HG02571 (cell line): ENCODE measurements around the gene SYNJ2.
"Not testable (repeated sequence)": the region's sequence is repeated elsewhere in the genome, so short reads cannot be mapped to it uniquely, and the experiment has no call there.

Source experiments
- ATAC-seq: cut with Tn5 transposase; IDR thresholded peaks from one replicate; pipeline ENCODE4 v1.9.1; 2021; ENCODE audit warnings: mild to moderate bottlenecking, moderate library complexity; ENCODE audit not compliant: unreplicated experiment

The SYNJ2 gene

DNA sequence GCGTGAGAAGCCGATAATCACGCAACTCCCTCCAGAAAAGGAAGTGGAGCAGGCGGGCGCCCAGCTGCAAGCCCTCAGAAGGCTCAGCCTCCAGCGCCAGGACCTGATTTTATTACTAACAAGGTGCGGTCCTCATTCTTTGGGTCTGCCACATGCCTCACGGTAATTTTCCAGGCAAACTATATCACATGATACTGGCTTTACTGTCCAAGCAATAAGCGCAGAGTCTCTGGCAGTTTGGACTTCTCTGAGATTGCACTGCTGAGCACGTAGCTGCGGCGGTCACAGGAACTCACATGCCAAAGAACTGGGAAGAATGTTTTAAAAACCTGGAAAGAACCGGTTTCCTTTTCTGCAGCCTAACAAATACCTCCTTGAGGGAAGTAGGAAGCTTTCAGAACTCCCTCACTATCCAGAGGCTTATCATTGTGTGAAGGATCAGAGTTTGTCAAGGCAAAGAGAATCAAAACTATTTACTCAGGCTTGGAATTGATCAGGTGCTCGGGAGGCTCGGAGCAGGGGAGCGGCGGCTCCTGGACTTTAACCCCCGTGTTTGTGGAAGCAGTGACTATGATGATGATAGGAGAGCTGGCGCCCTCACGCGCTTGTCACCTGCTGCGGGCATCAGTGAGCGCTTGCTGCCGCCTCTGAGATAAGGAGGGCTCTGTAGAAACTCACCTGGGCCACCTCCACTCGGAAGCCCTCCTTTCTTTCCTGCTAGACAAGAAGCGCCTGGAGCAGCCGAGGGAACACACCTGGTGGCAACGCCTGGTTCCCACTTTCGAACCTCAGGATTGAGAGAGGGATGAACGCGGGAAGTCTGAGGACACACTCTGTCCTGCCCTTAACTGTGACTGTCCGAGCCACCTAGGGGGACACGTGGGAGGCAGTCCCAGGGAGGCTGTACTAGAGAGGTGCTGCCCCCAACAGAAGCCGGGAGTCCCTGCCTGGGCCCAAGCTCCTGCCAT lies 27.2 kb upstream of the SYNJ2 start:
- no peak for ATAC-seq

DNA sequence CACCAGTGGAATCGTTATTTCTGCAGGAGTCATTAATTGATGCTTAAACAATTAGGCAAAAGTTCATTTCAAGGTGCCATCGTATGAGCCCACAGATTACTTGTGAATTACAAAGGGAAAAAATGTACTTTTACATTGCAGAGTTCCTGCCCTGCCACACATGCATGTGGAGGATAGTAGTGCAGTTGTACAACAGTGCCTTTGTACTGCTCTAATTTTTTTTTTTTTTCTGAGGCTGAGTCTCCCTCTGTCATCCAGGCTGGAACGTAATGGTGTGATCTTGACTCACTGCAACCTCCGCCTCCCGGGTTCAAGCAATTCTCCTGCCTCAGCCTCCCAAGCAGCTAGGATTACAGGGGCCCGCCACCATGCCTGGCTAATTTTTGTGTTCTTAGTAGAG lies 26.0 kb upstream of the SYNJ2 start:
- ATAC-seq = no peak

DNA sequence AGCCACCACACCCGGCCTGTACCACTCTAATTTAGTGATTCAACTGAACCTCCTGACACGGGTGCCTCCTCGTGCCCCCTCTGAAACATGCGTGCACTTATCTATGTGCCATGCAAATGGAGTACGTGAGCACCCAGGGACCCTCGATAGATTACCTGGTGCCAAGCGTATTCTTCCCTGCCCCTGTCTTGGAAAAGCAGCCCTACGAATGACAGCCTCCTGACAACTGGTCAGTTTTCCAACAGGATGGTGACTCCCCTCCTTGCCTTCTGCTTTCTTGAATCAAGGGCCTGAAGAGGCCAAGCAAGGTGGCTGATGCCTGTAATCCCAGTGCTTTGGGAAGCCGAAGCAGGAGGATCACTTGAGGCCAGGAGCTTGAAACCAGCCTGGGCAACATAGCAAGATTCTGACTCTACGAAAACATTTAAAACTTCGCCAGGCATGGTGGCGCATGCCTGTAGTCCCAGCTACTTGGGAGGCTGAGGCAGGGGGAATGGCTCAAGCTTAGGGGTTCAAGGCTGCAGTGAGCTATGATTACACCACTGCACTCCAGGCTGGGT lies 25.4 kb upstream of the SYNJ2 start:
- ATAC-seq = no peak

DNA sequence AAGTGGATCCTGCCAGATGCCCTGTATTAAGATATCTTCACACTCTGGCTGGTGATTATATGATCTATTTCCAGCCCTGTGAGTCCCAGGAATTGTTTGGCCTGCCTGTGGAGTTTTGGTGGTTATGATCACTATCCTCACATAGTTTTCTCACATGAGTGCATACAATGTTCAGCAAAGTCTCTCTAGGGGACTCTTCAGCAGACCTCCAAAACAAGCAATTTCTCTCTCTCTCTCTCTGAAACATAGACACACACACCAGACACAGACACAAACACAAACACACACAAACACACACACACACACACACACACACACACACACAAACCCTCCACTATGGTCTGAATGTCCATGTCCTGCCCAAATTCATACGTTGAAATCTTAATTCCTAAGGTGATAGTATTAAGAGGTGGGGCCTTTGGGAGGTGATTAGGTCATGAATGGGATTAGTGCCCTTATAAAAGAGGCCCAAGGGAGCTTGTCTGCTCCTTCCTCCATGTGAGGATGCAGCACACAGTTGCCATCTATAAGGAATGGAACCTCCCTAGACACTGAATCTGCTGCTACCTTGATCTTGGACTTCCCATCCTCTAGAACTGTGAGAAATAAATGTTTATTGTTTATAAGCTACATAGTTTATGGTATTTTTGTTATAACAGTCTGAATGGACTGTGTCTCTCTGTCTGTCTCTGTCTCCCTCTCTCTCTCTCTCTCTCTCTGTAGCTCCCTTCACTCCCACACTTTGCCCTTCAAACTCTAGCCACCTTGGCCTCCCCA lies 22.0 kb upstream of the SYNJ2 start:
- no peak for ATAC-seq

DNA sequence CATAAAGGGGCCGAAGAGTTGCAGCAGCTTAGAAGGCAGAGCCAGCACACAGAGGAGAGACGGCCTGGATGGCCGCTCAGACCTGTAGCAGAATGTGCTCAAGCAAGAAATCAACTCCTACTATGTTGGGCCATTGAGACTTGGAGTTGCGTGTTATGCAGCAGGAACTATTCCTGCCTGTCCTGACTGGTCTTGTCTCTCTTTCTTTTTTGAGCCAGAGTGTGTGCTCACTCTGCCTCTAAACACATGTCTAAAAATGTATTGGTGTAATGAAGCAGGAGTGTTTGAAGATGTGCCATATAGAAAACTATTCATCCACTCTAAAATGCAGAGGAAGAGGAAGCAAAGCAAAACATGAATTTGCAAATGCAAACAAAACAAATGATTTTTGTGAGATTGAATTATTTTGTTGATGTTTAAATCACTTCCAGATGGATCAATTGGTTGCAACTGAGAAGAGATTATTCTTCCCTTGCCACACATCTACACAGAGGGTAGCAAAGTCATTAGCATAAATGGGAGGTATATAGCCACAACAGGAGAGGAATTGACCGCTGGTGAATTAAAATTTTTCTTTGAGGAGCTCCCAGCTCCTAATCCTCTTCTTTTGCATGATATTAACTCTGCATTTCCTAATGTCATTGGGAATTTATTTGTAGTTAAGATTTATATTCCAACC lies 20.4 kb upstream of the SYNJ2 start:
- ATAC-seq = no peak

DNA sequence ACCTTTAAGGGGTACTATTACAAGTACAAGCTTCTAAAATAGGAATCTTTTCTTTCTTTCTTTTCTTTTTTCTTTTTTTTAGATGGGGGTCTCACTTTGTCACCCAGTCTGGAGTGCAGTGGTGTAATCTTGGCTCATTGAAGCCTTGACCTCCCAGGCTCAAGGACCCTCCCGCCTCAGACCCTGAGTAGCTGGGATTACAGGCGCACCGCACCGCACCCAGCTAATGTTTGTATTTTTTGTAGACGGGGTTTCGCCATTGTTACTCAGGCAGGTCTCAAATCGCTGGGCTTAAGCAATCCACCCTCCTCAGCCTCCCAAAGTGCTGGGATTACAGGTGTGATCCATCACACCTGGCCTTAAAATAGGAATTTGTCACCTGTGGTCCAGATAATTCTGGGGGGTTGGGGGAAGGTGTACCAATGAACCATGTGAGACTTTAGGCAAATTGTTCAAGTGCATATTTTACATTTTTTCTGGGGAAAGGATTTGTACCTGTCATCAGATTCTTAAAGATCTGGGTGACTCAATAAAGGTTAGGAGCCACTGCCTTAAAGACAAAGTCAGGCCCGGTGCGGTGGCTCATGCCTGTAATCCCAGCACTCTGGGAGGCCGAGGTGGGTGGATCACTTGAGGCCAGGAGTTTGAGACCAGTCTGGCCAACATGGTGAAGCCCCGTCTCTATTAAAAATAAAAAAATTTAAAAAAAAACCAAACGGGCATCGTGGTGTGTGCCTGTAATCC lies 19.7 kb upstream of the SYNJ2 start:
- no peak for ATAC-seq

DNA sequence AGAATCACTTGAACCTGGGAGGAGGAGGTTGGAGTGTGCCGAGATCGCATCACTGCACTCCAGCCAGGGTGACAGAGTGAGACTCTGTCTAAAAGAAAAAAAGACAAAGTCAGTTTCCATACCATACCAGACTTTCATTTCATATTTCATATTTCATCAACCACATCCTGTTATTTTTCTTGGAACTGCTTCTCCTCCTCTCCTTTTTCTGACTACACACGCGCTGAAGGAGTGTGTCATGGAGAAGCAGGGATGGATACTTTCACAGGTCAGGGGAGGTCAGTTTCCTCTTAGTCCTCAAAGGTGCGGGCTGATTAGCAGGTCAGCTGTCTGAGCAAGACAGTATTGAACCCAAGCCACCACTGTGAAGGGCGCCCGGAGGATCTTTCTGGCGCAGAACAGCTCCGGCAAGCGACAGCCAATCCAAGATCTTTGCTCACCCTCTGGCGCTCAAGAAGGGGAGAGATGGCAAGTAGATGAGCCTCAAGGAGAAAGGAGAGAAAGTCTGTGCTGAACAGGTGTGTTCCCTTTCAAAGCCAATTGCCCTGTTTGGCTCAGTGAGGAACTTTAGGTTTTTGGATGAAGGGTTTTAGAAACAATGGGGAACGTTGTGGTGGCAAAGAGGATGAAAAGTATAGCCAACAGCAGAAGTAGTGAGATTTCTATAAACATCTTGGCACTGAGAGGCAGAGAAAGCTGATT lies 18.9 kb upstream of the SYNJ2 start:
- no peak for ATAC-seq

DNA sequence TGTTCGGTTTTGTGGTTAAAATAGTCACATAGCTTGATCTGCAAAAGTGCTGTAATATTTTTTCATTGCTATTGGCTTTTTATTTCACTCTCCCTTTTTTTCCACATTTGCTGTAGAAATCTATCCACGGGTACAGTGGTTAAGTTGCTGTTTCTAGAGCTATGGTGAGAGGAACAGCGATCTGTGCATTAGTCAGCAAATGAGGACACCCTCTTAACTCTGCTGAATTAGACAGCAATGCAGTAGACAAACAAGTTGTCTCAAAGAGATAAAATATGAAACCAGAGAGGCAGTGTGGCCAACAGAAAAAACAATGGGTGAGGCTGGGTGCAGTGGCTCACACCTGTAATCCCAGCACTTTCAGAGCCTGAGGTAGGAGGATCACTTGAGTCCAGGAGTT lies 17.6 kb upstream of the SYNJ2 start:
- ATAC-seq = no peak

DNA sequence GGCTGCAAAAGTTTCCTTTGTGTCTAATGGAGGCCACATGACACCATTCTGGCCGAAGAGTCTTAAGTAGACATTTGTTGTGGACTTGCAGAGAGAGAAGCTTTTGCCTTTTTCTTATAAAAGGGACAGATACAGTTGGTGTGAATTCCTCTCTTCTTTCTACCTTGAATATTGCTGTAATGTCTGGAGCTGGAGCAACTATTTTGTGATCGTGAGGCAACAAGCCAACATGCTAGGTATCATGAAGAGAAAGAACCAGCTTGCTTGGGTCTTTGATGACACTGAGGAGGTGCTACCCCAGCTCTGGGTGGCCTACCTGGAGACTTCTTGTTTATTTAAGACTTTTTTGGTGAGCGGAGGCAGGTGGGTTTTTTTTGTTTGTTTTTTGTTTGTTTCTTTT lies 16.3 kb upstream of the SYNJ2 start:
- ATAC-seq = no peak

DNA sequence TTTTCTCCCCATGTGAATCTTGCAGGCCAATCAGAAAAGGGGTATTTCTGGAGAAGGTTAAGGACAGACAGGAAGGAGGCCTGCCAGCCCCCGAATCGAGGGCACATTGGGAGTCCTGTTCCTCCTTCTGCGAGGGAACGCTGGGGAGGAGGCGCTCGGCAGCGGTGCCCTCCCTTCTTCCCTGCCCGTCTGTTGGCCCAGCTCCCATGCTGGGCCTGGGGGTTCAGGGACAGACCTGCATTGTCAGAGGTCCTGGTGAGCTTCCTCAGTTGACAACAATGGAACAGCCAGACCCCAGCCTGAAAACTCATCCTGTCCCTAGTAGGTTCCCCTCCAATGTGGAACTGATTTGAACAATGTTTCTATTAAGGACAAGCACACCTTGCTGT lies 15.1 kb upstream of the SYNJ2 start:
- ATAC-seq = no peak

DNA sequence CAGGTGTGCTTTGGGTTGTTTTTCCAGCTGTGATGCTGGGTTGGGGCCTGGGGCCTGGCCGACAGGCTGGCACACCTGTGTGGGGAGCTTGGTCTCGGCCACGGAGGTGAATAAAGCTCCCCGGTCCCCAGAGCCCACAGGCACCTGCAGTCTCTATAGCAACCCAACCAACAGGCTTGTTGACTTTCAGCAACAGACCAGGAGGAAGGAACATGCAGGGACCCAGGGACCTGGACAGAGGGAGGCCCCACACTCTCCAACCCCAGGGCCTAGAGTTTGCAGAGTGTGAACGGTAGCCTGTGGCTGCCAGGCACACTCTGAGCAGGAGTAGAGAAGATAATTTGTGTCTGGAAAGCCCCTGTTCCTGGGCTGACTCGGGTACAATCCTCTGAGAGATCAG lies 14.6 kb upstream of the SYNJ2 start:
- no peak for ATAC-seq

DNA sequence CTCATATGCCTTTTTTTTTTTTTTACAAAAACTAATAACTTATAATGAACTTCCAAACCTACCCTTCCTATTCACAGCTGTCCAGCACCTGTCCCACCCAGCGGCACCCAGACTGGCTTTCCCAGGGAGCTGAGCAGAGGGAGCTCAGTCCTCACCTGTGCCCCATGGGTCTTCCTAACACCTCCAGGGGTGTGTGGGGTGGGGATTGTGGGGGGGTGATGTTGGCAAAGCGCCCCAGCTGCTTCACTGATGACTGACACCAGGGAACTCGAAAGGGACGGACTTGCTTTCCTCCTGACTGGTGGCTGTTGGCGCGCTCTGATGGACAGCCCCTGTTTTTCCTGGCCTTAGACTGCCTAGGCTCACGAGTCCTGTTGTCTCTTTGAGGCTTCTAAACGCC lies 14.2 kb upstream of the SYNJ2 start:
- ATAC-seq = no peak

DNA sequence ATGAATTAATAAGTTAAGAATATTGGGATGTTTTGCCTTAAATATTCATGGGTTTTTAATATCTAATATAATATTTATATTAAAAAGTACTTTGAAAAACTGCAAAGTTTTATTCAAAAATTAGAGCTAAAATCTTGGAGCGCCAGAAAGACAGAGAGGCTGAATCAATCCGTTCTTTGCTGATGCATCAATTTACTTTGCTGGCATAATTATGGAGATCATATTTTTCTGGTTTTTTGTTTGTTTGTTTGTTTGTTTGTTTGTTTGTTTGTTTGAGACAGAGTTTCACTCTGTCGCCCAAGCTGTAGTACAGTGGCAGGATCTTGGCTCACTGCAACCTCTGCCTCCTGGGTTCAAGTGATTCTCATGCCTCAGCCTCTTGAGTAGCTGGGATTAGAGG lies 9.5 kb upstream of the SYNJ2 start:
- ATAC-seq = not testable (repeated sequence)

DNA sequence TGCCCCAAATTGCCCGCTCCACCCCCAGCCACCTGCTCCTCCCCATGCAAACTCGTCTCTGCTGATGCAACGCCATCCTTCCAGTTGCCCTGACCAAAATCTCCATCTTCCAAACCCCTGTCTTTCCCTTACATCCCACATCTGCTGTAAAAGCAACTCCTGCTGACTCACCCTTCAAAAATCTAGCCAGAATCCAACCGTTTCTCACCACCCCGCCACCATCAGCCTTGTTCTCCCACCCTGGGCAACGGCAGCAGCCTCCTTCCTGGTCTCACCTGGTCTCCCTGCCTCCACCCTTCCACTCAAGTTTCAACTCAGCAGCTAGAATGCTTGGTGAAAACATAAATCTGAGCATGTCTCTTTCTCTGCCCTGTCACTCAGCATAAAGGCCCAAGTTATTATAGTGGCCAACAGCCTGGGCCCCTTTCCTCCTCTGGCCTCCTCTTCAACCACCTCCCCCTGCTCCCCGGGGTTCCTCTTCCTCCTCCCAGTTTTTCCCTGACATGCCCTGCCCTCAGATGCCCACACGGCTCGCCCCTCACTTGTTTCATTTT lies 7.2 kb upstream of the SYNJ2 start:
- ATAC-seq = no peak

DNA sequence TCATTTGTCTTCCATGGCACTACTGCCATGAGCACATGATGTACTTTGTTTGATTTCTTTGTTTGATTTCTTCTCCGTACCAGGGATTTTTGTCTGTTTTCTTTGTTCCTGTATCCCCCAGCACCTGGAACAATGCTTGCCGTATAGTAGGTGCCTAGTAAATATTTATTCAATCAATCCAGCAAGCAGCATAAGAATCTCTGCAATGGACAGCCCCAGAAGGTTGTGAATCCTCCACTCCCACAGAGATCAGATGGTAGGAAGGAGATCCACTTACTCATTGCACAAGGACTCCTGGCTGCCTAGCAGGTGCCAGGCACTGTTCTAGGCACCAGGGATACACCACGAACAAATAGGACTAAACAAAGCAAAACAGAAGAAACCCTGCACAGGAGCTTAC lies 6.7 kb upstream of the SYNJ2 start:
- ATAC-seq = no peak

DNA sequence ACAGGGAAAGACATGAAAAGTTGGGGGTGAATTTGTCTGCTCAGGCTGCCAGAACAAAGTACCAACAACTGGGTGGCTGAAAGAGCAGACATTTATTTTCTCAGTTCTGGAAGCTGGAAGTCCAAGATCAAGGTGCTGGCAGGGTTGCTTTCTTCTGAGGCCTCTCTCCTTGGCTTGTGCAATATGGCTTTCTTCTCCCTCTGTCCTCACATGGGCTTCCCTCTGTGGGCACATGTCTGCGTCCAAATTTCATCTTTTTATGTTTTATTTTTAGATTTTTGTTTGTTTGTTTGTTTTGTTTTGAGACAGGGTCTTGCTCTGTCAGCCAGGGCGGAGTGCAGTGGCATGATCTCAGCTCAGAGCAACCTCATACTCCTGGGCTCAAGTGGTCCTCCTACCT lies 6.2 kb upstream of the SYNJ2 start:
- no peak for ATAC-seq

DNA sequence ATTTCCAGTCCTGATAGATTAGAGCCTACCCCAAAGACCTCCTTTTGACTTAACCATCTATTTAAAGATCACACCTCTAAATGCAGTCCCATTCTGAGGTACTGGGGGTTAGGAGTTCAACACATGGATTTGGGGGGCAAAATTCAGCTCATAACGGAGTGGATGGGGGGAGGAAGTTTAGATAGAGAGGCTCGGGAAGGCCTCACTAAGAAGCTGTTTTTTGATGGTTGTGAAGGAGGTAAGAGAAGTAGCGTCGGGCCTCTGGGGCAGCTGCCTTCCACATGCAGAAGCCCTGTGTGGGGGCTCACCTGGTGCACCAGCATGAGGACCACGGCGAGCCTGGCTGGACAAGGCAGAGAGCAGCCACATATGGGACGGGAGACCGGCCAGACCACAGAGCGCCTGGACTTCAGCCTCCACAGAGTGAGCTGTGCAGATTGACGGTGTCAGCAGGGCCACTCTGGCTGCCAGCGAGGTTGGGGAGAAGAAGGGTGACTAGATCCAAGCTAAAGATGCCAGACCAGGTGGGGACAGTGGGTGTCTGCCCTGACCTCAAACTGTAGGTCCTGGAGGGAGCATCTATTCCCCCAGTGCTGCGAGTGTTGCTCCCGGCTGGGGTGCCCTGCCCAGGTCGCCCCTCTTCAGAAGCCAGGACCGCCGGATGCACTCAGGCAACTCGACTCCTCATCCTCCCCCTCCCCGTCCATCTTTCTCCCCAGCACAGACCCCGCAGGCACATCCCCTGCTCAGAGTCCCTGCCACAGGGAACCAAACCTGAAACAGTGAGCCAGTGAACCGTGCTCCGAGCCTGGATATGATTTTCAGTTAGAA lies 5.1 kb upstream of the SYNJ2 start:
- no peak for ATAC-seq

DNA sequence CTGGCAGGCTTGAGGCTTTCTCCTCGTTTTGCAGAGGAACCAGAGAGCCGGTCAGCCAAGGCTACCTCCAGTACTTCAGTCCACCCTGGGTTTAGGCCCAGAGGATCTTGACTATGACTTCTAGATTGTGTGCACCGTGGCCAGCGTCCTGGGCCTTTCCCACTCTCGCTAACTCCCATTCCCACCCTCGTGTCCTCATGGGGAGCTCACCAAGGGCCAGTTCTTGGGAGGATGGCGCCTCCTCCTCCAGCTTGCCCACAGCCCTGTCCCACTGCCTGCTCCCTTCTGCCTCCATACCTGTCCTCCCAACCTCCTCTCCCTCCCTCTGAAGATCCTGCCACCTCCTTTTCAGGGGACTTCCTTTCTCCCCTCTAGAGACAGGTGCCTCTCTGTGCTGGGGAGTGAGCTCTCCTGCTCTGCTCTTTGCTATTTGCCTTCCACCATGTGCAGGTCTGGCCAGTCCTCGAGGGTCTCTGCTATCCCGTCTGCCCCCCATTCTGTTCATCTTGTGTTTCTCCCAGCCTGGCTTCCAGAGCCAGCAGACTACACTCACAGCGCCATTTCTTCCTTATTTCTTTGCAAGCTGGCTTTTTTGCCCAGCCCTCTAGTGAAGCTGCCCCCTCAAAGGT lies 4.4 kb upstream of the SYNJ2 start:
- no peak for ATAC-seq
